ENCODE results near the gene TPPP3.

DNA sequence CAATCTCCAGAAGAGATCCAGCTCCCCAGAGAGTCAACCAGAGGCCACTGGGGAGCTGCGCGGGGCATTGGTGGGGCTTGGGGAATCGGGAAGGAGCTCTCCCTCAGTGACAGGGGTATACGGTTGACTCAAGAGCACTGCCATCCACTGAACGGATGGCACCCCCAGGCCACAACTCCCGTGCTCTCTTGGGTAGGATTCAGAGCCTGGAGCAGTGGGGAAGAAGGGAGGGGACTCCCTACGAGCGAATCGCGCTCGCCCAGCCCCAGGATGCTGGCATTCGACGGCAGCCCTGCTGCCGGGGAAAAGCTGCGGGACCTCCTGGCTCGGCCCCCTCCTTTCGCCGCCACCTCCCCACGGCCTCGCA lies 473 bp upstream of the TPPP3 start:
- TF ChIP-seq, protein P1, sequence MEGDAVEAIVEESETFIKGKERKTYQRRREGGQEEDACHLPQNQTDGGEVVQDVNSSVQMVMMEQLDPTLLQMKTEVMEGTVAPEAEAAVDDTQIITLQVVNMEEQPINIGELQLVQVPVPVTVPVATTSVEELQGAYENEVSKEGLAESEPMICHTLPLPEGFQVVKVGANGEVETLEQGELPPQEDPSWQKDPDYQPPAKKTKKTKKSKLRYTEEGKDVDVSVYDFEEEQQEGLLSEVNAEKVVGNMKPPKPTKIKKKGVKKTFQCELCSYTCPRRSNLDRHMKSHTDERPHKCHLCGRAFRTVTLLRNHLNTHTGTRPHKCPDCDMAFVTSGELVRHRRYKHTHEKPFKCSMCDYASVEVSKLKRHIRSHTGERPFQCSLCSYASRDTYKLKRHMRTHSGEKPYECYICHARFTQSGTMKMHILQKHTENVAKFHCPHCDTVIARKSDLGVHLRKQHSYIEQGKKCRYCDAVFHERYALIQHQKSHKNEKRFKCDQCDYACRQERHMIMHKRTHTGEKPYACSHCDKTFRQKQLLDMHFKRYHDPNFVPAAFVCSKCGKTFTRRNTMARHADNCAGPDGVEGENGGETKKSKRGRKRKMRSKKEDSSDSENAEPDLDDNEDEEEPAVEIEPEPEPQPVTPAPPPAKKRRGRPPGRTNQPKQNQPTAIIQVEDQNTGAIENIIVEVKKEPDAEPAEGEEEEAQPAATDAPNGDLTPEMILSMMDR (IDR thresholded peaks at IDR 0.05) = no peak
- TF ChIP-seq EP300 (IDR thresholded peaks at IDR 0.05) = no peak
- no peak for TF ChIP-seq POLR2A (IDR thresholded peaks at IDR 0.05)

All from gastroesophageal sphincter (tissue), 3 donors.